ENCODE measurements around the gene KIF6.

Gene KIF6

DNA sequence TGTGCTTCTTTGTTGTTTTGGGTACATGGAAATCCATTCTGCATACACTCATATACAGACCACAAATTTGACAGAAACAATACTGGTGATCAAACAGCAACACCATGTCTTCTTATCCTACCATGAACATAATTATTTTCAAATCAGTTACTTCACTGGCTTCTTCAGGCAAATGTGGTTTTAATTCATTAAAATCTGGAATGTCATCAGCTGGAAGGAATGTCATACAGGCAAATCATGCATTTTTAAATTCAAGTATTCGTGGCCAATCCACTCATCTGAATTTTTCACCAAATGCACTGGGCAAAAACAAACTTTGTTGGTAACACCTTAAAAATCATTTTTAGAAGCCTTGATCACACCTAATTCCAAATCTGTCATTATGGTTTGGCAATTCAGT lies 59.3 kb downstream of the KIF6 start:
- DNase-seq (ENCODE audit: low spot score), result no peak

DNA sequence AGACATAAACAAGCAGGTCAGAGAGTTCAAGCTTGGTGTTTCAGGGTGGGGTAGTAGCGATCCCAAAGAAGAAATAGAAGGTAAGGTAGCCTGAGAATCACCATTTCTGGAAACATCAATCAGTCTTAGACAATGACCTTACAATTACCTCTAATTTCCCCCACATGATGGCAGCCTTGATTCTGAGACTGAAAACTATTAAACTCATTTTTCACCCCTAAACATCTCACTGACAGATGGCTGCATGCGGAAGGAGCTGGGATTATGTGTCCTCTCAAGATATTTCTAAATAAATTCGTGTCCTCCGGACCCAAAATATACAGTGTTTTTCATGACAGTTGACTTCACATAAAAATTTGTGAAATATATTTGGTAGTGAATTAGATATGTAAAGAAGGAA lies 61.0 kb downstream of the KIF6 start:
- no peak for DNase-seq (ENCODE audit: low spot score)

DNA sequence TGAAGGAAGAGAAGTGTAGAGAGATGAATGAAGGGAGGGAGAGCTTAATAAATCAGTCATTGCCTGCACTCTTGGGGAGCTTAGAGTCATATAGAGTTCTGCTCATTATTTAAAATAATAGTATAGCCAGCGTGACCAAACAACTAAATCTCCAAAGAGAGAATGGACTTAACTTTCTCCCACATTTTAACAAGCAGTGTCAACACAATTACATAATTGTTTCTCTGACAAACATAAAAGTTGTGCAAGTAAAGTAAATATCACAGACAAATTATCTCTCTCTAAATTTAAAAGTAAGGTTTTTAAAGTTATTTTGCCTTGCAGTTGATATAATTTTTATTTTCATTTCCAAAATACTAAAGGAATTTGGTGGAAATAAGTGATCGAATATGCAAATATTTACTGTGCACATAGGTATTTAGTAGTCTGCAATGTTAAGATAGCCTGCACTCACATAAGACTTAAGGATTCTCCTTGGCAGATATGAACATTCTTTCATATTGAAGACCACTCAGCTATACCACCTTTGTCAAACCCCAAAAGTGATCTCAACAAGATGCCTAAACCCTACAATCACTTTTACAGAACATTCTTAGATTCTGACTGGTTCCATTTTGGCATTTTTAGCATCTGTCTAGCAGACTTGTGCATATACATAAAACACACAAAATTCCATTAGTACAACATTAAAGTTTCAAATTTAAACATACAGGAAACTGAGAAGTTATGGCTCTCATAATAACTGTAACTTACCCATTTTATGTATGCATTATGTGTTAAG lies 67.7 kb downstream of the KIF6 start:
- no peak for DNase-seq (ENCODE audit: low spot score)

DNA sequence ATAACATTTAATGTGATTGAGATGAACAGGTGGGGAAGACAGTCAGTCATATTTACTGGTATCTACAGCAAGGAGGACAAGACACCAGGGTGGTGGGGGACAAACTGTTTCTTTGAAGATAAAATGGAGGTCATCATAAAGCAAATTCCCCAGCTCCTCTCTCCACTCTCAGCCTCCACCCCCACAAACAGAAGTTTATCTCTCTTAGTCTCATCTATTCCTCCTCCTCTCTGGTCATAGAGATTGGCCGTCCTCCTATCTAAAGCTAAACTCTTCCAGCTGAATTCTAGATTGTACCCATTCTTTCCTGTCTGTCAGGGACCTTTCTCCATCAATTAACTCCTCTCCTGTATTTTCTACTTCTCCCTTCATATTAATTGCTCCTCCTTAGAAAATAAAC lies 71.1 kb downstream of the KIF6 start:
- DNase-seq (ENCODE audit: low spot score), result no peak

DNA sequence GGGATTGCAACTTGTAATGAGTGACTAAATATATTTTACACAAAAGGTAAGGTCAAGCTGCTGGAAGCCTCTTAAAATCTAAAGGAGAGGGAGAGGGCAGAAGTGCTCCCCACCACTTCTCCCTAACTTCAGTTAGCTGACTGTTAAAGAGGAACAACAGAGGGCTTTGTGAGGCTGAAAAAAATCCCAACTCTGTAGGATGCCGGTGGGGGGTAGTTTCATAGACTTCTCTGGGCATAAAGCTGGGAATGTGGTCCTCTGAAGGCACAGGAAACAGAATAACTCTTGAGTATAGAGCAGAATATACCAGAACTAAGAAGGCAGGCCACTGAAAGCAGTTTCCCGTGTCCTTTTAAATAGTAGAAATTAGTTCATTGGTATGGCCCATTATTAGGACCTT lies 71.6 kb downstream of the KIF6 start:
- no peak for DNase-seq (ENCODE audit: low spot score)

DNA sequence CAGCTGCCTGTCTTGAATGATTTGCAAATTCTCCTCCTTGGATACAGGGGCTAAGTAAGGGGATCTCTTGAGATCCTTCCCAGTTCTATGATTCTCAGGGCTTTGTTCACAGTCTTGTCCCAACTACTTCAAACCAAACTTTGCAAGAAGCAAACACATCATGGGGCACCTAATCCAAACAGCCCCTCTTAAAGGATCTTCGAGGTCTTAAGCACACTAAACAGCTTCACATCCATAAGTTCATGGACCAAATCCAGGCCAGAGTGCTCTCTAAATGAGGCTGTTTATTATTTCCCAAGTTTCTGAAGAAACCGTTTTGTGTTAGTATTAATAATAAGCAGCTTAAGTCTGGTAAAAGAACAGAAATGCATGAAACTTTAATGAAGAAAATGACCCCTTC lies 75.2 kb downstream of the KIF6 start:
- no peak for DNase-seq (ENCODE audit: low spot score)

DNA sequence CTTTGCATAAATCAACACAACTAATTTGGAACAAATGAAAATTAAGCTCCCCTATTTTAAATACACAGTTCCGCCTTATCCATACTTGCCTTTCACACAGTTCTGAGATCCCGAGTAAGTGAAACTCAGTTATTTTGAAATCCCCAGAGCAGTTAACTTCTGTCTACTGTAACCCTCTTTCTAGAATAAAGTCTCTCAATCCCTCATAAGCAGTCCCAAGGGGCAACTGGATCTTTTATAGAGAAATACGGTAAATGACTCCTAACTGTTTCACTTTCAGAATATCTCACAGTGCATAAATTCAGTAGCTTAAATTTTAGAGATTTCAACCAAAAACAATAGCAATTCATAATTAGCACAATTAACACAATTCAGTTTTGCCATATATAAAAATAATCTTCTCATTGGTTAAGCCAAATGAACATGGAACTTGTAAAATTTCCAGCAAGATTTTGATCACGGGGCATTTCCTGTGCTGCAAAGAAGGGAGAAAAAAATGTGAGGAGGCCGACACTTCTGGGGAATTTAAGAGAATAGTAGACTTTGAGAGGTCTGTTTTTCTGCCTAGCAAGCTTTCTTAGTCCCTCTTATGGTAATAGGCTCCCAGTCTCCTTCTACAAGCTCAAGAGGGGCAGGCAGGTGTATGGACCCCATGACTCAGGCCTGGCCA lies 78.3 kb downstream of the KIF6 start:
- DNase-seq (ENCODE audit: low spot score), result no peak

DNA sequence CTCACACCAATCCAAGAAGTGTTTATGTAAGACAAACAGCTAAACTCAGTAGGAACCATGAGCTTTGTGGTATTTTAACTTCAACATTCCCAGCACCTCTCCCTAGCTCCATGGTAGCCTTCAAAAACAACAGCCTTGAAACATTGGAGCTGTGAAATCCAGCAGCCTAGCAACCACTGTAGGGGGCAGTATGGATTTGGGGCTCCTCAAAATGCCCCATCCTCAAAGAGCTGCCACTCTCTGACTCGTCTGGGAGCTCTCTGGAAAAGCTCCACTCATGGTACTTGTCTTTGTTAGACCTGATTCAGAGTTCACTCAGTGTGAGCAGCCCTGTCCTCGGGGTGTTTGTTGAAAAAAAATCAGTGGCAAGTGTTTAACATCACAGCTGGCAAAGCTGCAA lies 82.9 kb downstream of the KIF6 start:
- DNase-seq (ENCODE audit: low spot score), result no peak

DNA sequence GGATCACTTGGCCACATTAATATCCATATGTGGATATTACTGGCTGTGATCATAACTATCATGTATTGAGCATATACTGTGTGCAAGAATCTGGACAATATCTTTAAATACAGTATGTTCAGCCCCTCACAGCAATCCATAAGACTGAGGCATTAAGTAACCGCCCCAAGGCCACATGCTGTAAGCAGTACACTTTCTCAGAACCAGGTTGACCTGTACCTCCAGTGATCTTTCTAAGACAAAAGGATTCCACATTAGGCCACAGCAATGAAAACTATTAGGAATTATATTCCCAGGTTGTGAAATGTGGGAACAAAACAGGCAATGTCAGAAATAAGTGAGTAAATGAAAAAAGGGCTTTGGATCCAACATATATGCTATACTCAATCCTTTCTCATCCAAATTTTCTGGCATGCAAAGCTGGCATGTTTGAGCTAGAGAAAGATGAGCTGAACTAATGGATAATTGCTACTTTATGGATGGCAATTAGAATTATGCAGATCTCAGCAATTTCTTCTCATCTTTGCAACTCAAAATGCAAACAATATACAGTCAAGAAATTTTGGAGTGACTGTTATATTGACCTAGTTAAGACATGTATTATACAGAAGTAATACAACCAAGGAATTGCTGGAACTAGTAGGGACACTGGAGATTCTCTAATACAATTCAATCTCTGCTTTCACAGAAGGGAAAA lies 86.9 kb downstream of the KIF6 start:
- no peak for DNase-seq (ENCODE audit: low spot score)

DNA sequence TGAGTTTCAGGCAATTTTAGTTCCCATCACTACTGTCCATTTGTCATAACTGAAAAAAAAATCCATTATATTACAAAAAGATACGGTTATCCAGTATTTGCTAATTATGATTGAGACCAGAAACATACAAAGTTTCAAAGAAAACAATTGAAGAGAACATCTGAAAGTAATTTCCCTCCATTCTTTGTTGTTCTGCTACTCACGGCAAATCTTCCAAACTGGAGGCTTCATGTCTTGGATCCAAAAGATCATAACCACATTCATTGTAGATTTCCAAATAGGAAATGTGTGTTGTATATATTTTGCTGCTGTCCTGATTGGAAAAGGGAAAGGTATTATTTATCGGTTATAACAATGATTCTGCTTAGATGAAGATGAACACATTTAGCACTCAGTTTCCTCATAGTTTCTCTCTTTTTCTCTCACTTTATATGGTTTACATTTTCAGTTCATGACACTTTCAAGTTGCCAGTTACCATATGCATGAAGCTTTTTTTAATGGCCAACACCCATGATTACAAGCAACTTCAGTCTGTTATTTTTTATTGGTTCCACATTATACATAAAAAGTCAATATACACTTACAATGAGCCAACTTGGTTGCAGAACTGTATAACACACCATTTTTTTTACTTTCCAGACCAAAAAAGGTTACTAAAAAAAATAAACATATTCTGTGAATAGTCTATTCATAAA lies 90.4 kb downstream of the KIF6 start:
- DNase-seq (ENCODE audit: low spot score), result no peak

DNA sequence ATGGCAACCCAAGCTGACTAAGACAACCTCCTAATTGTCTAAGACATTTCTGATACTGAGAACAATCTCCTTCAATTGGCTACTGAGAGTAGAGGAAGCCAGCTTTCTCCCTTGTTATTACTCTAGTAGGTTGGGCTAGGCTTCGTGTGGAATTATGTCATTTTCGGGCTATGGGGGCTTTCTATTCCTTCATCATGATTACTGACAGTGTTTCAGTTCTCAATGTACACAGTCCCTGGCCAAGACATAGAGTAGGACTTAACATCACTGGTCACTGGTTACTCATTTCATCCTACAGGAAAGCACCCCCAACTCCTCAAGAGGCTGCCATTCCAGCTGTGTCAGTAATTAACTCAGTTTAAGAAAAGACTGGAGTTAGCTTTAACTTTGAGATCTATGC lies 100.0 kb downstream of the KIF6 start:
- no peak for DNase-seq (ENCODE audit: low spot score)

DNA sequence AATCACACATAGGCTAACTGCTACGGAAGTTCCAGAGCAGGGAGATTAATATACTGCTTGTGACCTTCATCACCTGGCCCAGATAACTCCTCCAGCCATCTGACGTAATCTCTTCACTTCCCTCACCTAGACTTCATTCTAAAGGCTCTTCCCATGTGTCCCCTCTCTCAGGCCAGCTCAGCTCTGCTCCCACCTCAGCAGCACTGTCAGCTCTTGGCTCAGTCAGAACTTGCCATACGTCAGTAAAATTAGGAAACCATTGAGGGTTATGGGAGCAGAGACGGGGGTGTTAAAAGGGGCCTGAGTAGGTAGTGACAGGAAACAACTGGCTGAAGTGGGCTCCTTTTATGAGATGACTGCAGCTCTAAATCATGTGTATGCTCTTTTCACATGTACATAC lies 101.5 kb downstream of the KIF6 start:
- no peak for DNase-seq (ENCODE audit: low spot score)

DNA sequence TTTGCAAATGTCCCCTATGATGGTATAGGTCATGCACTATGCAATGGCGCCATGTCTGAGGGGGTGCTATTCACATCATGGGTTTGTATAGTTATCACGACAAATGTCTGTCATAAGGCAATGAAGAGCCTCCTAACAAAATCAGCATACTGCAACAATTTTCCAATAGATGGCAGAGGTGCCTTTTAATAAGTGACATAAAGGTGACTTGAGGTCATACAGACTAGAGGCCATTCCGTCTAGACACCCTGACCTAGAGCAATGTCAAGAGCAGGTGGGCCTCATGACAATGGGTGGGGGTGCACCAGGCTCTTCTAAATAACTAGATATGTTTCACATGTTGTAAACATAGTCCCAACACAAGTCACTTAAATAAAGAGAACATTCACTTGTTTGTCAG lies 107.7 kb downstream of the KIF6 start:
- no peak for DNase-seq (ENCODE audit: low spot score)

DNA sequence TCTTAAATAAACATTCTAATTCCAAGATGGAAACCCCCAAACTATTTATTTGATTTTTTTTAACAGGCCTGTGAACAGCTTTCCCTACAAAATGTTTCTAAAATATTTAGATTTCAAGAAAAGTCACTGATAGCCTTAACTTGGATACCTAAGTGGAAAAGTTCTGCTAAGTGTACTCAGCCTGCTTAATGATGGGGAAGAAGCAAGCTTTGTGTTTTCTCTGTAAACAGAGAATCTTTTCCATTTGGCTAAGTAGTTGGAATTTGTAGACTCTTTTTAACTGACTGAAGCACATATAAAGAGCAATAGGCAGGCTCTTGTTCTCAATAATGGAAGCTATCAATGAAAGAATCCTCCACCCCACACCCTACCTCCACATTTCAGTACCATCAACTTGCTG lies 108.2 kb downstream of the KIF6 start:
- no peak for DNase-seq (ENCODE audit: low spot score)

DNA sequence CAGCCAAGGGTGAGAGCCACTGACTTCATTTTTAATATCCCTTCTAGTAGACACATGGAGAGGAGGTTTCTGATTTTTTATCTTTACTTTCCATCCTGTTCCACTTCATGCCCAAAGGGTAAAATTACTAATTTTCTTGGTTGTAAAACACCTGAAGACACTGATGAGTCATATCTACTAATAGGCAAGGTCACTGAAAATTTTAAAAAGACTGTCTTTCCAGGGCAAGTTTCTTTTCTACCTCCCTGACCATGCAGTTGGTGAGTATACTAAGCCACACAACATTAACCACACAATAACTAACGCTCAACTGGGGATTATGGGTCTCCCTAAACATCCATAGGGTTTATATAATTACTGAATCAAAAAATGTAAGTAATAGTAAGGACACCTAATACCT lies 109.6 kb downstream of the KIF6 start:
- no peak for DNase-seq (ENCODE audit: low spot score)

DNA sequence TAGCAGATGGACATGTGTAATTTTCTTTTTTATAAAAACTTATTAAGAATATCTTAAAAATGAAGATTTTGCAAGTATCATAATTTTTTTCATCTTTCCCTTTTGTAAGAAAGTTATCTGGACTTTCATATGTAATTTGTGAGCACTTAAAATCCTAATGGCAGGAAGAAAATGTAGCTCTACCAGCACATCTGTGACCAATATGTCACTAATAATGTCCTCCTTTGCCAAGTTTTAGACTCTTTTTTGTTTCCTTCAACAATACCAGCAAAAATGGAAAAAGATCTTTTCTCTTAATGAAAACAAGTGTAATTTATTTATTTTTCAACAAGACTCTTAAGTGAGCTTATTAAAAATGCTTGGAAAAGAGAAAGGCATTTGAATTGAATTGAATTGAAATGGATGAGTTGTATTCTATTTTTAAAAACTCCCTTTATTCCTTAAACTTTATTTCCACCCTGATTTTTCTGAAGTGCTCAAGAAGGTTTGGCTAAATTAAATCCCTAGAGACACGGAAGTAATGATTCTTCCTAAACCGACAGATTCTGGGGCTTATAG lies 110.7 kb downstream of the KIF6 start:
- no peak for DNase-seq (ENCODE audit: low spot score)

DNA sequence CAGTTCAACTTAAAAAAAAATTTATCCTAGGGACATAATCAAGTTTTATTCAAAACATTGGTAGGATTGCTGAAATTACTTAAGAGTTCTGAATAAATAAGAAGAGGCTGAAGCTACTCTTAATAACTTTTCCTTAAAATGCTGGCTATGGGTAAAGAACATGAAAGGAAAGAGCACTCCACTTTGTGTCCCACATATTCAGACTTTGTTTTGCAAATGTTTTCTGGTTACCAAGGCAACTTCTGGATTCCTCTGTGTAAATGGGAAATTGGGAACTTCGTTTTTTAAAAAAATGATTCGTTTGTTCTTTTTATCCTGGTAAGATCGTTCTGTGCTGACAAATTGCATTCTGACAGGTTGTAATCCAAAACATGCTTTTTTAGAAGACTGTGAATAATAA lies 115.0 kb downstream of the KIF6 start:
- DNase-seq (ENCODE audit: low spot score), result no peak

DNA sequence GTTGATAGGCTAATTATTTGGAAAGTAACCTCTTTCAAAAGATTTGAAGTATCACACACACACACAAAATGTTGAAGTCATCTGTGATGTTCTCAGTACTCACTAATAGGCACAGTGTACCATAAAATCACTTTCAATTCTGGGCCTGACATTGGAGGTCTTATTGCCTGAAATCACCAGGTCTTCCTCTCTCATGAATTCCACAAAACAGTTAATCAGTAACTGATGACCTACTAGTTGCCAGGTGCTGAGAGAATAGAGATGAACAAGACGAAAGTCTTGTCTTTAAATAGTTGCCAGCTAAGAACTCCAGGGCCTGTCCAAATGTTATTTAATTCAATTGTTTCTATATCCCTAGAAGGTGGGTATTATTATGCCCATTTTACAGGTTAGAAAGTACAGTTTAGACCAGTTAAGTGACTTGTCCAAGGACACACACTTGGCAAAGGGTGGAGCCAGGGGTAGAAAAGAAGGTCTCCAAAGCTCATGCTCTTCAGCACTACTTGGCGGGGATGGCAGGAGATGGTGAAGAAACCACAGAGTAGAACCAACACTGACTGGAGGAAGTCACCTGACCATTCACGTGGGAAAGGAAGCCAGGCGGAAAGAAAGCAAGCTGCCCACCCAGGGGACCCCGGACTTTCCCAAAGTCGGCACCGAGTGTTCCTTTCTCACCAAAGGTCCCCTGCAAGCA lies 116.4 kb downstream of the KIF6 start:
- DNase-seq (ENCODE audit: low spot score), result no peak

DNA sequence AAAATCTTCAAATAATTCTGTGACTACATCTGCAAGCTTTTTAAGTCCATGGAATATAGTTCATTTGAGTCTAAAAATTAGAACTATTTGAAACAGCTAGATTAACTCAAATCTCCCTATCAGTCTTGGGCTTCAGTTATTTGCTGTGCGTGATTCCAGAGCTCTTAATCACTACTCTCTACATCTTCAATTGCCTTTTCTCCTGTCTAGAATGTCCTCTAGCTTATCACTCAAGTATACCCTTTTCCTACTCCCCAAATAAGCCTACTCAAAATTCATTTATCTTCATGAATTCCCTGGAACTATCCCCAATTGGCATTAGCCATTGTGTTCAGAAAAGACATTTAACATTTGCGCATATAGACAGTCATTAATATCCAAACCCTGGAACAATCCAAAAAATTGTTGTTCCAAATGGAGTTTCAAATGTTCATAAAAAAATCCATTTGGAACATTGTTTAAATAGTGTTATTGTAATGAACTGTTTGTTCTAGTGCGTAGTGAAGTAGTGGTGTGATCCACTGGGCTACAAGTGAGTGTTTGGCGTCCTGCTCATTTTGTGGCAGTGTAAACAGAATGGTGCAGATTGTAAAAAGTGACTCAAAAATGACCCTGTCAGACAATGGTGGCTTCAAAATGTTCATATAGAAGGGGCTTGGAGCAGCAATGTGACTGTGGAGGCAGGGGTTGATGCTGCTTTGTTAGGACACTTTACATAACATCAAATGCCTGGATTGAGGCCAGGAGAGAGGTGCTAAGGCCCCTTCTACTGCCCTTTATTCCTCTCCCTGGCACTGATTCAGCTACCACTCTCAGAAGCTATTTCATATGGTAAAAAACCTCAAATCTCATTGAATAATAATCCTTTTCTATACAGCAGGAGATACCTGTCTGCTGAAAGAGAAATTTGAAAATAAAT lies 122.3 kb downstream of the KIF6 start:
- DNase-seq (ENCODE audit: low spot score), result no peak

DNA sequence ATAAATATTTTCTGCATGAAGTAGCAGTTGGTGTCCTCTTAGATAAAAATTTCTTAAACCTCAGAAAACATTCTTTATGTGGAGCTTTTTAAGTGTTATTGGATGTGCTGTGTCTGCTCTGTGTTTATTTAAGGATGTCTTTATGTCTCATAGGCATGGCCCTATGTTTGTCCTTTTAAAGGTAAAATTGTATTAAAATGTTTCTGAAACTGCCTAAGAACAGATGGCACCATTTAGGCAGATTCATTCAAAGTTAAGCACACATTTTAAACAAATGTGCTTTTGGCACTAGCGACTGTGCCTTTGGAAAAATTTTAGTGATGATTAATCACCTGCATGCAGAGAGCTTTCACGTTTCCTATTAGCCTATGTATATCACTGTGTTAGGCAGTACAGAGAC lies 125.2 kb downstream of the KIF6 start:
- DNase-seq (ENCODE audit: low spot score), result no peak

DNA sequence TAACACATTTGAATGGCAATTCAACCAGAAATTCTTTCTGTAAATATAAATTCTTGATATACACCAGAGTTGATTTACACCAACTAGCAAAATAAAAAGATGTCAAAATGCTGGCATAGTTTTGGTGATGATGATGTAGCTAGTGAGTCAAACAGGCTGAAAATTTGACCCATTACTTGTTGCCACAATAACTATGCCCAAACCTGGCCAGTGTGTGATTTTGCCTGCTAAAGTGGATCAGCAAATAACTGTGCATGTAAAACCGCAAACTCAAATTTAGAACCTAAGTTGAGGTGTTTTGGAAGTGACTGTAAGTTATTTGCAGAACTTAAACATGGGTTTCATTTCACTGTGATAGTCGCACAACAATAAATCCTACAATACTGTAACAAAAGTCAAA lies 125.9 kb downstream of the KIF6 start:
- DNase-seq (ENCODE audit: low spot score), result no peak
